GM23248 (cell line): Measurements from ENCODE around the gene RAB36. TPM values are rescaled to one million over a fixed set of nuclear protein-coding genes. Genes with fewer than 3 reads are reported as not detected.

Source experiments
- DNase-seq: peaks from one replicate; pipeline ENCODE4 v3.0.0-alpha.2; 2015
- H2AFZ ChIP-seq: fragments of 200-600 bp; sonication (generic); 2 replicates; pipeline ENCODE4 v1.6.1; 2016; ENCODE audit warnings: antibody characterized with exemption
- H3F3A ChIP-seq: fragments of 200-600 bp; sonication (generic); 2 replicates; pipeline ENCODE4 v1.6.1; 2016; ENCODE audit warnings: mild to moderate bottlenecking, antibody characterized with exemption, mixed run types; ENCODE audit not compliant: insufficient read depth
- H3K27ac ChIP-seq: fragments of 200-600 bp; sonication (generic); 2 replicates; pipeline ENCODE4 v1.5.1; 2016; ENCODE audit warnings: mild to moderate bottlenecking
- H3K27me3 ChIP-seq: fragments of 200-600 bp; sonication (generic); replicated peaks from 2 replicates; pipeline ENCODE4 v1.6.1; 2016; ENCODE audit warnings: mild to moderate bottlenecking; ENCODE audit not compliant: insufficient read depth
- H3K36me3 ChIP-seq: fragments of 200-600 bp; sonication (generic); 2 replicates; pipeline ENCODE4 v1.6.1; 2016; ENCODE audit warnings: low read depth, mild to moderate bottlenecking
- H3K4me1 ChIP-seq: fragments of 200-600 bp; sonication (generic); 2 replicates; pipeline ENCODE4 v1.6.1; 2016; ENCODE audit warnings: mild to moderate bottlenecking; ENCODE audit not compliant: insufficient read depth
- H3K4me2 ChIP-seq: fragments of 200-600 bp; sonication (generic); one replicate; pipeline ENCODE4 v1.6.1; 2016; ENCODE audit warnings: mild to moderate bottlenecking; ENCODE audit not compliant: unreplicated experiment
- H3K4me3 ChIP-seq: fragments of 200-600 bp; sonication (generic); 2 replicates; pipeline ENCODE4 v1.5.1; 2016; ENCODE audit warnings: mild to moderate bottlenecking
- H3K79me2 ChIP-seq: fragments of 200-600 bp; sonication (generic); 2 replicates; pipeline ENCODE4 v1.6.1; 2016; ENCODE audit warnings: mild to moderate bottlenecking; ENCODE audit not compliant: insufficient read depth
- H3K9ac ChIP-seq: fragments of 200-600 bp; sonication (generic); 2 replicates; pipeline ENCODE4 v1.6.1; 2016; ENCODE audit warnings: mild to moderate bottlenecking
- H3K9me2 ChIP-seq: fragments of 200-600 bp; sonication (generic); 2 replicates; pipeline ENCODE4 v1.6.1; 2016; ENCODE audit warnings: mixed run types, mild to moderate bottlenecking, moderate library complexity; ENCODE audit not compliant: insufficient read depth
- H3K9me3 ChIP-seq: fragments of 200-600 bp; sonication (generic); one replicate; pipeline ENCODE4 v1.6.1; 2017; ENCODE audit warnings: low read depth
- H4K20me1 ChIP-seq: fragments of 200-600 bp; sonication (generic); 2 replicates; pipeline ENCODE4 v1.6.0; 2016; ENCODE audit not compliant: insufficient read depth
- EZH2 ChIP-seq: fragments of 200-600 bp; sonication (generic); IDR thresholded peaks from 2 replicates; pipeline ENCODE4 v1.6.1; 2018; ENCODE audit warnings: antibody characterized with exemption, mild to moderate bottlenecking; ENCODE audit not compliant: insufficient read depth, poor library complexity, severe bottlenecking
- EZH2phosphoT487 ChIP-seq: fragments of 200-600 bp; sonication (generic); IDR thresholded peaks from 2 replicates; pipeline ENCODE4 v1.6.1; 2018; ENCODE audit warnings: antibody characterized with exemption, moderate library complexity, mild to moderate bottlenecking, low read depth; ENCODE audit not compliant: insufficient read depth
- WGBS, 2 experiments: methylation state at CpG; one replicate each; pipeline ENCODE4 v1.1.6; 2015 to 2017; ENCODE audit warnings: low lambda C conversion rate in 2 of 2, low coverage in 1 of 2; ENCODE audit errors: missing lambda C conversion rate in 2 of 2; 5-methylcytosine and 5-hydroxymethylcytosine counted together
- in situ Hi-C: fragments of 300-500 bp; cut with MboI; formaldehyde crosslinking; loops from 2 replicates; pipeline ENCODE4 v1.15.0; 2020
- polyA plus RNA-seq: library from polyadenylated mRNA; unstranded; fragments of >200 nt; fragmentation: Nextera tagmentation; extraction: Ambion mirVana; gene quantifications from 2 replicates; pipeline ENCODE4 v1.2.1, GENCODE V29; 2016
- total RNA-seq: library from RNA; depleted of rRNA; stranded (reverse); fragments of >200 nt; shearing (Covaris generic); gene quantifications from 2 replicates; pipeline ENCODE4 v1.2.3, GENCODE V29; 2014

RAB36 gene
- total and polyA plus RNA-seq, 2 experiments from 2014 or later, result 3.5 to 6.8 TPM

DNA sequence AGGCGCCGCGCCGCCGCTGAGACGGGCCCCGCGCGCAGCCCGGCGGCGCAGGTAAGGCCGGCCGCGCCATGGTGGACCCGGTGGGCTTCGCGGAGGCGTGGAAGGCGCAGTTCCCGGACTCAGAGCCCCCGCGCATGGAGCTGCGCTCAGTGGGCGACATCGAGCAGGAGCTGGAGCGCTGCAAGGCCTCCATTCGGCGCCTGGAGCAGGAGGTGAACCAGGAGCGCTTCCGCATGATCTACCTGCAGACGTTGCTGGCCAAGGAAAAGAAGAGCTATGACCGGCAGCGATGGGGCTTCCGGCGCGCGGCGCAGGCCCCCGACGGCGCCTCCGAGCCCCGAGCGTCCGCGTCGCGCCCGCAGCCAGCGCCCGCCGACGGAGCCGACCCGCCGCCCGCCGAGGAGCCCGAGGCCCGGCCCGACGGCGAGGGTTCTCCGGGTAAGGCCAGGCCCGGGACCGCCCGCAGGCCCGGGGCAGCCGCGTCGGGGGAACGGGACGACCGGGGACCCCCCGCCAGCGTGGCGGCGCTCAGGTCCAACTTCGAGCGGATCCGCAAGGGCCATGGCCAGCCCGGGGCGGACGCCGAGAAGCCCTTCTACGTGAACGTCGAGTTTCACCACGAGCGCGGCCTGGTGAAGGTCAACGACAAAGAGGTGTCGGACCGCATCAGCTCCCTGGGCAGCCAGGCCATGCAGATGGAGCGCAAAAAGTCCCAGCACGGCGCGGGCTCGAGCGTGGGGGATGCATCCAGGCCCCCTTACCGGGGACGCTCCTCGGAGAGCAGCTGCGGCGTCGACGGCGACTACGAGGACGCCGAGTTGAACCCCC, 35.8 kb downstream of the RAB36 start:
- Histone ChIP-seq H3K9ac (peak overlapping the region; percentile 66), H3K27ac (no peak overlapping the region), H3K36me3 (no peaks in the 10 kb centered on the region), H3K4me2 (peak overlapping the region; percentile 80), H3K9me2 (no peaks in the 10 kb centered on the region), H3K79me2 (peaks cover 49% of the 10 kb centered on the region), H3K9me3 (no peaks in the 10 kb centered on the region), H3F3A (peaks cover 8% of the 10 kb centered on the region; the same call in 1 of the 2 replicates), H3K27me3 (no peaks in the 10 kb centered on the region), H4K20me1 (no peaks in the 10 kb centered on the region), H2AFZ (peak overlapping the region; percentile 73; the same call in 1 of the 2 replicates), H3K4me1 (peaks cover 22% of the 10 kb centered on the region), H3K4me3 (peak overlapping the region; percentile 72)
- in situ Hi-C loops, result loop anchor here (25.0 kb wide), 1 partner anchor 356 kb away; no protein-coding TSS in a partner anchor
- 25 to 34% methylated on average over 65 to 69 of the region's 112 CpGs for WGBS, 2 experiments
- TF ChIP-seq EZH2 (no peak), EZH2phosphoT487 (no peak)
- DNase-seq, result peak; percentile 43

DNA sequence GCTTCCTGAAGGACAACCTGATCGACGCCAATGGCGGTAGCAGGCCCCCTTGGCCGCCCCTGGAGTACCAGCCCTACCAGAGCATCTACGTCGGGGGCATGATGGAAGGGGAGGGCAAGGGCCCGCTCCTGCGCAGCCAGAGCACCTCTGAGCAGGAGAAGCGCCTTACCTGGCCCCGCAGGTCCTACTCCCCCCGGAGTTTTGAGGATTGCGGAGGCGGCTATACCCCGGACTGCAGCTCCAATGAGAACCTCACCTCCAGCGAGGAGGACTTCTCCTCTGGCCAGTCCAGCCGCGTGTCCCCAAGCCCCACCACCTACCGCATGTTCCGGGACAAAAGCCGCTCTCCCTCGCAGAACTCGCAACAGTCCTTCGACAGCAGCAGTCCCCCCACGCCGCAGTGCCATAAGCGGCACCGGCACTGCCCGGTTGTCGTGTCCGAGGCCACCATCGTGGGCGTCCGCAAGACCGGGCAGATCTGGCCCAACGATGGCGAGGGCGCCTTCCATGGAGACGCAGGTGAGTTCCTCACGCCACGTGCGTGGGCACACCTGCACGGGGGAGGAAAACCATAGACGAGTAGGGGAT, 36.5 kb downstream of the RAB36 start:
- Histone ChIP-seq H3F3A (peaks cover 8% of the 10 kb centered on the region; the same call in 1 of the 2 replicates), H3K9me2 (no peaks in the 10 kb centered on the region), H3K4me1 (peaks cover 22% of the 10 kb centered on the region), H3K27ac (no peak overlapping the region), H3K79me2 (peaks cover 56% of the 10 kb centered on the region), H3K9ac (no peak overlapping the region), H3K36me3 (no peaks in the 10 kb centered on the region), H3K27me3 (no peaks in the 10 kb centered on the region), H3K4me2 (peak overlapping the region; percentile 80), H3K9me3 (no peaks in the 10 kb centered on the region), H2AFZ (no peak overlapping the region), H4K20me1 (no peaks in the 10 kb centered on the region), H3K4me3 (peak overlapping the region; percentile 72)
- in situ Hi-C loops, result loop anchor here (25.0 kb wide), 1 partner anchor 355 kb away; no protein-coding TSS in a partner anchor
- 87% methylated on average over 37 to 43 of the region's 43 CpGs for WGBS, 2 experiments
- TF ChIP-seq EZH2phosphoT487 (no peak), EZH2 (no peak)
- no peak for DNase-seq

DNA sequence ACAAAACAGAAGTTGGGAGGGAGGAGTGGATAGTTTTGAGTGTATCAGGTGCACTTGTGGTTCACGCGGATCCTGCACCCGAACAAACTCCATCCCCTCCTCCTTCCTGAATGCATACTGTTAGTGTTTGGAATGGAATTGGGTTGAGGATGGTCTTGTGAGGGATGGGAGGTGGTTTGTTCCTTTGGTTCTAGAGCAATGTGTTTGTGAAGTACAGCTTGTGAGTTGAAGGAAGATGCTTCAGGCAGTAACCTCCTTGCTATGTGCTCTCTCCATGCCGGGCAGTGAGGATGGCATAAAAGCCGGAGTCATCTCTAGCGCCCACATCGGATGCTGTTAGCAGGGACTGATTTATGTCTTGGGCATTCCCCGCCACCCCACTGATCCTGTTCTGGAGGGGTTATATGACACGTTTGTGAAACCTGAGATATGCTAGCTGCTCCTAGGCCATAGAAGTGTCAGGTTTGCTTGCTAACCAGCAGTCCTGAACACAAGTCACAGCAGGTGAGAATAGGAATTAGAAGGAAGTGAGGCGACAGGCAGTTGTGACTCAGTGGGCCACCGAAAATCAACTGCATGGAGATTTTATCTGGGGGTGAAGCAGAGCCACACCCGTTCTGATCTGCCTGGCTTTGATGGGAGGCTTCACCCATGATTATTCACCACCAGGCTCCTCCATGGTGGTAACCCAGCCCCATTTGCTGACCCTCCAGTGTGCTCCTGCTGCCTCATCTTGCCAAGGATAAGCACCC, 37.2 kb downstream of the RAB36 start:
- no peaks in the 10 kb centered on the region for H4K20me1 ChIP-seq

More for the DNA sequence above, 37.2 kb downstream of the RAB36 start:
- no peak overlapping the region for H3K27ac ChIP-seq
- peak; percentile 34 for DNase-seq
- H3K9me2 ChIP-seq, result no peaks in the 10 kb centered on the region
- H3K27me3 ChIP-seq, result no peaks in the 10 kb centered on the region
- TF ChIP-seq EZH2phosphoT487, result no peak
- TF ChIP-seq EZH2, result no peak
- peak overlapping the region; percentile 80 for H3K4me2 ChIP-seq
- in situ Hi-C loops, result loop anchor here (25.0 kb wide), 1 partner anchor 355 kb away; no protein-coding TSS in a partner anchor
- peak overlapping the region; percentile 37 for H3K9ac ChIP-seq
- WGBS, 2 experiments, result 47 to 53% methylated on average over 12 of the region's 12 CpGs
- peak overlapping the region; percentile 72 for H3K4me3 ChIP-seq
- H3F3A ChIP-seq, result peaks cover 10% of the 10 kb centered on the region; the same call in 1 of the 2 replicates
- H3K36me3 ChIP-seq, result no peaks in the 10 kb centered on the region
- peaks cover 23% of the 10 kb centered on the region for H3K4me1 ChIP-seq
- no peaks in the 10 kb centered on the region for H3K9me3 ChIP-seq
- no peak overlapping the region for H2AFZ ChIP-seq
- H3K79me2 ChIP-seq, result peaks cover 62% of the 10 kb centered on the region
